ENCODE data around the gene HOXD12.

Gene HOXD12

GRCh38 chr2:176122683-176123410 lies 23.3 kb downstream of the HOXD12 start, which contains the start of gene HOXD9:
TSS of gene HOXD9 (plus strand) at chr2:176122719. CDS start at chr2:176122769, 50 bp downstream.
- no peak for DNase-seq

- no peak for DNase-seq
Observed at GRCh38 chr2:176123411-176124109, 24.0 kb downstream of the HOXD12 start.

- no peak for DNase-seq
Observed at GRCh38 chr2:176124110-176124946, 24.7 kb downstream of the HOXD12 start.

- no peak for DNase-seq
Observed at GRCh38 chr2:176124947-176125771, 25.6 kb downstream of the HOXD12 start.

- no peak for DNase-seq
Observed at GRCh38 chr2:176125772-176126054, 26.1 kb downstream of the HOXD12 start.

- DNase-seq: peak; percentile 17 to 51 (median 30)
Observed at GRCh38 chr2:176126929-176127773, 27.6 kb downstream of the HOXD12 start.

GRCh38 chr2:176127774-176128072 lies 28.1 kb downstream of the HOXD12 start:
- no peak for DNase-seq

GRCh38 chr2:176128172-176128981 lies 28.8 kb downstream of the HOXD12 start:
- DNase-seq: no peak

GRCh38 chr2:176128982-176129796 lies 29.6 kb downstream of the HOXD12 start, which contains the start of gene HOXD8:
TSS of gene HOXD8 (plus strand) at chr2:176129705. CDS start at chr2:176130367, 662 bp downstream.
- no peak for DNase-seq

- no peak for DNase-seq
Observed at GRCh38 chr2:176129813-176130146, 30.2 kb downstream of the HOXD12 start.

- DNase-seq: no peak
Observed at GRCh38 chr2:176130147-176130956, 30.8 kb downstream of the HOXD12 start.

GRCh38 chr2:176130957-176131847 lies 31.6 kb downstream of the HOXD12 start:
- DNase-seq: no peak

- no peak for DNase-seq
Observed at GRCh38 chr2:176131848-176132158, 32.2 kb downstream of the HOXD12 start.

- DNase-seq: no peak
Observed at GRCh38 chr2:176132205-176133171, 32.9 kb downstream of the HOXD12 start.

GRCh38 chr2:176133389-176133788 lies 33.8 kb downstream of the HOXD12 start:
- no peak for DNase-seq

- no peak for DNase-seq
Observed at GRCh38 chr2:176134035-176134434, 34.4 kb downstream of the HOXD12 start.

- DNase-seq: no peak
Observed at GRCh38 chr2:176135035-176135440, 35.4 kb downstream of the HOXD12 start.
